22Rv1 (cell line): ENCODE data around the gene VDR.

Source experiments
- CTCF ChIP-seq: fragments of 450-650 bp; IDR thresholded peaks from 2 replicates; pipeline ENCODE4 v1.5.1; 2017; ENCODE audit warnings: mild to moderate bottlenecking
- ZFX ChIP-seq: fragments of 450-650 bp; IDR thresholded peaks from 2 replicates; pipeline ENCODE4 v1.6.1; 2017; ENCODE audit warnings: antibody characterized with exemption, borderline replicate concordance

DNA sequence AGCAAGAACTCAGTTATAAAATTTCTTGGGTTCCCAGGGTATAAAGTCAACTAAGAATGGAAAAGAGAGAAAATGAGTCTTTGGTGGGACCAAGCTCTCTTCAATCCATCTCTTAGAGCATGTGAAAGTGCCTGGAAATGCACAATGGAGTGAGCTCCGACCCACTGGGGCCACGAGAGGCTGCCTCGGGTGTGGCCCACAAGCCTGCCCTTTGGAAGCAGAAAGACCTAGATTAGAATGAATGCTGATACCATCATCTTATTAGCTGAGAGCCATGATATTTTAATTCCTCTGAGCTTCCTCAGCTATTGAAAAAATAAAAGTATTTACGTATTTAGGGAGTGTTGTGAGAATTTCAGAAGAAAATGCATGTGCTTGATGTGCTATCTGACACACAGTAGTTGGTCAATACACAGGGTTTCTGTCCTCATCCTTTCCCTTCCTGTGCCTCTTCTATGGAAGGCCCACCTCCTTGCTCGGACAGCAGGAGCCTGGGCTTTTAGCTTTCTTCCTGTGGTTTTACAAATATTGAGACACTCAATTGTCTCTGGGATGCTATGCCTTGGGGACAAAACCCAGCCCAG is 42.5 kb downstream of the VDR start:
- TF ChIP-seq CTCF (no peak), ZFX (no peak)
